HG03442 (cell line): ENCODE data around the gene DLG4.

ENCODE experiments used
- ATAC-seq: cut with Tn5 transposase; IDR thresholded peaks from one replicate; pipeline ENCODE4 v1.9.1; 2021; ENCODE audit warnings: mild to moderate bottlenecking, moderate library complexity; ENCODE audit not compliant: unreplicated experiment

The DLG4 gene

DNA sequence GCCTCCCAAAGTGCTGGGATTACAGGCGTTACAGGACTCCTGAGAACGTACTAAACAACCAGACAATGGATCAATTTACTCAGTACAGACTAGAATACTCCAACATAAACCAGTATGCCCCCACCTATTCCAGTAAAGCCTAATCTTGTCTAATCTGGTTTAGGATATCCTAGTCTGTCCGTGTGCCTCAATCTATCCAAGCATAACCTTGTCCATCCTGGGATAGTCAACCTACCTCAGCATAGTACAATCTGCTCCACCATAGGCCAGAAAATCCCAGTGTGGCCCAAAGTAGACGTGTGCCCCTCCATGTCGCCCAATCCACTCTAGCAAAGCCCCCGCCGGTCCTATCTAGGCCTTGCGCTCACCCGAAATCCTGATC is 14.1 kb upstream of the DLG4 start:
- no peak for ATAC-seq

DNA sequence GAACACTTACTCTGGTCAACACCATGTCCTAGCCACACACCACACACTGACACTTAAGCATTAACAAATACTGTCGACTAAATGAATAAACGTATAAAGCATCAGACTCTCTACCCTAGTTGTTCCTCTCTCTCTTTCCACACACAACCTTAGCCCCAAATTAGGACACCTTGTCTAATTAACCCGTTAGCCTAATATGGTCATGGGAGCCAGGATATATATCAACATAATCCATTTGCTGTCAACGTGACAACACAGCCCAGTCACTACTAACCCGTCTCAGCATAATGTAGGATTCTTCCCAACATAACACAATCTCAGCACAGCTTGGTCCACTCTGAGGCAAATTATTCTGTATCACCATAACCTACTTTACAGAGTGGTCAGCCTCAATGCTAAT is 12.5 kb upstream of the DLG4 start:
- ATAC-seq: no peak

GRCh38 chr17:7229504-7229903 is 9.9 kb upstream of the DLG4 start:
- ATAC-seq: no peak

- no peak for ATAC-seq
Measured at GRCh38 chr17:7228920-7229319, 9.3 kb upstream of the DLG4 start.

DNA sequence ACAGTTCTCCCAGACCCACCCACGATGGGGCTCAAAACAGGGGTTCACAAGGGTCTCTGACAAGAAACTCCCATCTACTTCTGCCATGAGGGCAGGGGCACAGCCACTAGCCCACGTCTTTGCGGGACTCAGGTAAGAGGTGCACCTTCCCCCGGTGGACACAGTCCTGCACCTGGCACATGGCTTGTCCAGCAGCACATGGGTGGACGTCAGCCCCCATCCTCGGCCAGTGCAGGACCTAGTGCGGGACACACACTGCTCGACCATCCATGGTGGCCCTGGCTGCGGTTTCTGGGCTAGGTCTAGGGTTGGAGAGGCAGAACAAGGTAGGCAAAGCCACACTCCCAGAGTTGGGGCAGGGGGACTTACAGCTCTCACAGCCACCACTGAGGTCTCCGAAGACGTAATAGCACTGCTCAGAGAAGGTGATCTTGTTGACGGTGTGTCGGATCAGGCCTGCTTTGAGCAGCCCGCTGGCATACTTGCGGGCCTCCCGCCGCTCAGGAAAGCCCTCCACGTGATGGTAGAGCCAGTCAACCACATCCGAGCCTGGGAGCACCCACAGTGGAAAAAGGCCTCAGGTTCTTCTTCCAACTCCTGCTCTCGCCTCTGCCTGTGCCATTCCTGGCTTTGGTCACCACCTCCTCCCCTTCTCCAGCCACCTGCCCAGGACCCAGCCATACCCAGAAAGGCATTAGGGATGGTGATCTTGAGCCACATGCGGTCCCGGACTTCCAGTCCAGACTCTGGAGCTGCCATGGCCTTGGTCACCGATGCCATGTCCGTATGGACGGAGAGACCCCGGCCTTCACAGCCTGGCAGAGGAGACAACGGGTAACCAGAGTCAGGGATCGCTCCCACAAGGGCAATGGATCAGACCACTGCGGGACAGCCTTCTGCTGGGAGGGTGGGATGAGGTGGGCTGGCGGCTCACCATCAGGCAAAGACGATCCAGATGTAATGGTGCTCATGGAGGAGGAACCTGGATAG is 7.4 kb upstream of the DLG4 start:
- ATAC-seq: no peak

- ATAC-seq: no peak
Measured at GRCh38 chr17:7225711-7226331, 6.2 kb upstream of the DLG4 start.

DNA sequence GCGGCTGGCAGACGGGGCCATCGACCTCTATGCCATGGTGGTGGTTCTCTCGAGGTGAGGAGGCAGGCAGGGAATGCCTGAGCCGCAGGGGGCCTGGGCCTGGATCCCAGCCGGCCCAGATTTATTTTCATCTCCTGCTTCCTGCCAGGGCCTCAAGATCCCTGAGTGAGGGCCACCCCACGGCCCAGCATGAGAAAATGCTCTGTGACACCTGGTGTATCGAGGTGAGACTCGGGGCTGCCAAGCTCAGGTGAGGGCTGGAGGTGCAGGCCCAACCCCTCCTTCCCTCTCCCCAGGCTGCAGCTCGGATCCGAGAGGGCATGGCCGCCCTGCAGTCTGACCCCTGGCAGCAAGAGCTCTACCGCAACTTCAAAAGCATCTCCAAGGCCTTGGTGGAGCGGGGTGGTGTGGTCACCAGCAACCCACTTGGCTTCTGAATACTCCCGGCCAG is 5.0 kb upstream of the DLG4 start:
- ATAC-seq: no peak

DNA sequence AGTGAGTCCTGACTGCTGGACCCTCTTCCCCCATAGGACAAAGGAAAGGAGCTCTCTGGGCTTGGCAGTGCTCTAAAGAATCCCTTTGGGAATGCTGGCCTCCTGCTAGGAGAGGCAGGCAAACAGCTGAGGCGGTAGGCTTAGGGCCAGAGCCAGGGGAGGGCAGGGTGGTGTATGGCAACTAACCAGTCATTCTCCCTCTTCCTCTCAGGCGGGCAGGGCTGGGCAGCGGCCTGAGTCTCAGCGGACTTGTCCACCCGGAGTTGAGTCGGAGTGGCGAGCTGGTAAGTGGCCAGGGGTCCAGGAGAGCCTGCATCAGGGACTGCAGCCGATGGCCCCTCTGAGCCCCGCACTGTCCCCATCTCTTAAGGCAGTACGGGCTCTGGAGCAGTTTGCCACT is 4.5 kb upstream of the DLG4 start:
- ATAC-seq: no peak

GRCh38 chr17:7223375-7223774 is 3.7 kb upstream of the DLG4 start:
- no peak for ATAC-seq

GRCh38 chr17:7222972-7223292 is 3.3 kb upstream of the DLG4 start:
- ATAC-seq: no peak

DNA sequence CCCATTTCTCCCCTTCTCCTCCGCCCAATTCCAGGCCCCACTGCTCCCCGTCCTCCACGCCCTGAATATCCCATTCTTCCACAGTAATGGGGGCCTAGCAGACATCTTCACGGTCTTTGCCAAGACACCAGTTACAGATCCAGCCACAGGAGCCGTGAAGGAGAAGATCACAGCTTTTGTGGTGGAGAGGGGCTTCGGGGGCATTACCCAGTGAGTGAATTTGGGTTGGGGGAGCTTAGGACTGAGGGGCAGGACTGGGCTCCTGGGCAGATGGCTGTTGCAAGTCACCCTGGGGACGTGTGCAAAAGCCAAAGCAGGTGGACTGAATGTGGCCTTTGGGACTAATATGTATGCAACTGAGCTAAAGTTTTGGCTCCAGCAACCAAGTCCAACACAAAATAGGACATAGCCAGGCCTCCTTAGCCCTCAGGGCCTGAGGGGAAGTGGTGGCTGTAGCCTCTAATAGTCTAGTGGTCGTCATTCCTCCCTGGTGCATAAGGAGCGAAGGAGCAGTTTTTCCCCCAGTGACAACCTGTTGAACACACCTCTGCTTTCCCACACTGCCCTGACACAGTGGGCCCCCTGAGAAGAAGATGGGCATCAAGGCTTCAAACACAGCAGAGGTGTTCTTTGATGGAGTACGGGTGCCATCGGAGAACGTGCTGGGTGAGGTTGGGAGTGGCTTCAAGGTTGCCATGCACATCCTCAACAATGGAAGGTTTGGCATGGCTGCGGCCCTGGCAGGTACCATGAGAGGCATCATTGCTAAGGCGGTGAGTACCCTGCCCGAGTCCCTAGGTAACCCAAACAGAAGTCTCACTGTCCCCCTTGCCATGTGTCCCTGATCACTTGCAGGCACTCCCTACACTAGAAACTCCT is 2.7 kb upstream of the DLG4 start:
- ATAC-seq: no peak

- no peak for ATAC-seq
Measured at GRCh38 chr17:7221278-7222092, 1.8 kb upstream of the DLG4 start.

- ATAC-seq: no peak
Measured at GRCh38 chr17:7220593-7221277, 1.1 kb upstream of the DLG4 start.

- no peak for ATAC-seq
Measured at GRCh38 chr17:7219229-7219811, 316 bp downstream of the DLG4 start.

DNA sequence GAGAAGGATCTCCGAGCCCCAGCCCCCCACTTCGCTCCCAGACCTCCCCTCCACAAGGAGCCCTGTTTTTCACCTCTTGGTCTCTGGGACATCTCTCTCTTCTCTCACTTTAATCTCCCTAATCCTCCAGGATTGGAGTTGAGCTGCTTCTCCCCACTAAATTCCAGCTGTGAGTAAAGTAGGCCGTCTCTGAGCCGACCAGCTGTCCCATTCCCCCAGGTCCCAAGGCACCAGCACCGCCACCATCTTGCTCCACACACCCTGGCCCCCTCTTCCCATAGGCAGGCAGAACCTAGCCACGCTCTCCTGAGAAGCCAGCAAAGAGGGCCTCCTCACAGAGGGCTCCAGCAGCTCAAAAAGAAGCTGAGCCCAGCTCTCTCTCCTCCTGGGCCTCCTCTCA is 878 bp downstream of the DLG4 start:
- no peak for ATAC-seq

DNA sequence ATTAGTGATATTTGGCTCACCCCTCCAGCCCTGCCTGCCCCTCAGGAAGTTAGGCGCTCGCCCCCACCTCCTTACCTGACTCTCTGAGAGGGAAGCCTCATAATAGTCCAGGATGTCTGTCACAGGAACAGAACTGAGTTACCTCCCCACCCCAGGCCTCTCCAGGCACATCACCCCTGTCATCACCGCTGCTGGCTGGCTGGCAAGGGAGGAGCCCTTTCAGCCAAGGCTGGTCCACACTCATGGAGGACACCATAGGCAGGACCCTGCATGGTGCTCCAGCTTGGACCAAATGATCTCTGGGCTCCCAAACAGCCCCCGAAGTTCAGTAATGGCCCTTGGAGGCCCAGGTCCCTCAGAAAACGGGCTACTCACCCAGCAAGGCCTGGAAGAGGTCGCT is 1.5 kb downstream of the DLG4 start:
- ATAC-seq: no peak

GRCh38 chr17:7217113-7217987 is 2.3 kb downstream of the DLG4 start:
- no peak for ATAC-seq

GRCh38 chr17:7216242-7217112 is 3.2 kb downstream of the DLG4 start:
- no peak for ATAC-seq
